OCI-LY3 (cell line): ENCODE measurements around the gene THAP11.
"Not testable (repeated sequence)": the region's sequence is repeated elsewhere in the genome, so short reads cannot be mapped to it uniquely, and the experiment has no call there.

ENCODE experiments used
- H2AFZ ChIP-seq: fragments of 200-600, 300-600 bp; shearing (Covaris generic); 2 replicates; pipeline ENCODE4 v1.6.0; 2014; ENCODE audit warnings: antibody characterized with exemption, low read depth, low read length
- H3K27ac ChIP-seq: fragments of 200-600, 300-600 bp; sonication (generic); 2 replicates; pipeline ENCODE4 v1.5.1; 2014; ENCODE audit warnings: mild to moderate bottlenecking, low read length, moderate library complexity, mixed read lengths
- H3K27me3 ChIP-seq: fragments of 200-600, 300-600 bp; sonication (generic); 2 replicates; pipeline ENCODE4 v1.6.1; 2014; ENCODE audit warnings: low read depth, low read length, mixed read lengths
- H3K36me3 ChIP-seq: fragments of 200-600, 300-600 bp; sonication (generic); replicated peaks from 2 replicates; pipeline ENCODE3; 2014; ENCODE audit warnings: low read depth, low read length, mixed read lengths
- H3K4me1 ChIP-seq: fragments of 300-600, 200-600 bp; sonication (generic); 2 replicates; pipeline ENCODE4 v1.6.1; 2014; ENCODE audit warnings: low read length, mixed read lengths
- H3K4me2 ChIP-seq: fragments of 200-600, 300-600 bp; sonication (generic); 2 replicates; pipeline ENCODE4 v1.6.1; 2014; ENCODE audit warnings: low read length, mixed read lengths
- H3K4me3 ChIP-seq: fragments of 300-600, 200-600 bp; sonication (generic); 2 replicates; pipeline ENCODE4 v1.5.1; 2014; ENCODE audit warnings: antibody characterized with exemption, mild to moderate bottlenecking, low read length, moderate library complexity
- H3K79me2 ChIP-seq: fragments of 300-600, 200-600 bp; shearing (Covaris generic); 2 replicates; pipeline ENCODE4 v1.6.1; 2014; ENCODE audit warnings: mild to moderate bottlenecking, low read length, mixed read lengths
- H3K9ac ChIP-seq: fragments of 300-600, 200-600 bp; shearing (Covaris generic); 2 replicates; pipeline ENCODE4 v1.6.0; 2014; ENCODE audit warnings: mild to moderate bottlenecking, low read length, moderate library complexity
- H3K9me3 ChIP-seq: fragments of 200-600, 300-600 bp; shearing (Covaris generic); 2 replicates; pipeline ENCODE4 v1.6.1; 2014; ENCODE audit warnings: low read length, mixed read lengths; ENCODE audit not compliant: insufficient read depth
- H4K20me1 ChIP-seq: fragments of 200-600, 300-600 bp; sonication (generic); 2 replicates; pipeline ENCODE4 v1.6.1; 2016; ENCODE audit warnings: low read length, mixed read lengths; ENCODE audit not compliant: insufficient read depth
- CTCF ChIP-seq: fragments of 200-600, 300-600 bp; sonication (generic); IDR thresholded peaks from 2 replicates; pipeline ENCODE4 v1.5.1; 2014; ENCODE audit warnings: antibody characterized with exemption, low read length, low read depth
- EZH2phosphoT487 ChIP-seq: fragments of 200-600 bp; shearing (Covaris generic); IDR thresholded peaks from 2 replicates; pipeline ENCODE4 v1.6.1; 2018; ENCODE audit warnings: antibody characterized with exemption, mixed run types, low read depth

Gene THAP11

GRCh38 chr16:67861877-67862276, 19.8 kb downstream of the THAP11 start:
- no peaks in the 10 kb centered on the region for H3K27me3 ChIP-seq
- no peak overlapping the region for H3K27ac ChIP-seq
- TF ChIP-seq EZH2phosphoT487 (no peak), CTCF (no peak)
- peaks cover 10% of the 10 kb centered on the region for H3K36me3 ChIP-seq
- no peaks in the 10 kb centered on the region for H3K4me1 ChIP-seq
- no peak overlapping the region for H3K4me3 ChIP-seq
- H3K9me3 ChIP-seq, result no peaks in the 10 kb centered on the region
- peaks cover 81% of the 10 kb centered on the region for H3K79me2 ChIP-seq
- H4K20me1 ChIP-seq, result peaks cover 35% of the 10 kb centered on the region
- H3K9ac ChIP-seq, result no peak overlapping the region
- H2AFZ ChIP-seq, result no peak overlapping the region
- H3K4me2 ChIP-seq, result no peak overlapping the region

- Histone ChIP-seq H3K27me3 (no peaks in the 10 kb centered on the region), H3K4me3 (no peak overlapping the region), H2AFZ (no peak overlapping the region), H3K9me3 (no peaks in the 10 kb centered on the region), H4K20me1 (peaks cover 25% of the 10 kb centered on the region), H3K4me1 (no peaks in the 10 kb centered on the region), H3K79me2 (peaks cover 70% of the 10 kb centered on the region), H3K9ac (no peak overlapping the region), H3K4me2 (no peak overlapping the region), H3K27ac (no peak overlapping the region), H3K36me3 (peaks cover 15% of the 10 kb centered on the region)
- TF ChIP-seq EZH2phosphoT487 (no peak), CTCF (no peak)
These were observed 20.8 kb downstream of the THAP11 start for GRCh38 chr16:67862623-67863583.

- H2AFZ ChIP-seq, H3K27me3 ChIP-seq, H3K4me1 ChIP-seq, H3K9me3 ChIP-seq, H3K9ac ChIP-seq, H3K4me2 ChIP-seq, H3K4me3 ChIP-seq, H3K27ac ChIP-seq: not testable (repeated sequence)
- H3K36me3 ChIP-seq, result peaks cover 19% of the 10 kb centered on the region
- peaks cover 59% of the 10 kb centered on the region for H3K79me2 ChIP-seq
- peaks cover 24% of the 10 kb centered on the region for H4K20me1 ChIP-seq
These were observed 21.9 kb downstream of the THAP11 start for GRCh38 chr16:67864044-67864443.

- no peak overlapping the region for H3K9ac ChIP-seq
- peaks cover 19% of the 10 kb centered on the region for H3K36me3 ChIP-seq
- no peaks in the 10 kb centered on the region for H3K9me3 ChIP-seq
- H3K4me2 ChIP-seq, result no peak overlapping the region
- peaks cover 54% of the 10 kb centered on the region for H3K79me2 ChIP-seq
- no peak overlapping the region for H3K4me3 ChIP-seq
- H4K20me1 ChIP-seq, result peaks cover 21% of the 10 kb centered on the region
- H3K27me3 ChIP-seq, result no peaks in the 10 kb centered on the region
- no peaks in the 10 kb centered on the region for H3K4me1 ChIP-seq
- H2AFZ ChIP-seq, result no peak overlapping the region
- TF ChIP-seq EZH2phosphoT487 (no peak), CTCF (no peak)
- H3K27ac ChIP-seq, result no peak overlapping the region
These were observed 22.5 kb downstream of the THAP11 start for GRCh38 chr16:67864594-67864993.
